HFFc6 (cell line): ENCODE results near the gene CELF4. TPM values are rescaled to one million over a fixed set of nuclear protein-coding genes. Genes with fewer than 3 reads are reported as not detected.

ENCODE experiments used
- DNase-seq: peaks from one replicate; pipeline ENCODE4 v3.0.0-alpha.2; 2018
- H3K27ac Mint-ChIP-seq: 2 replicates; pipeline ENCODE4 v1.8.0; 2020; ENCODE audit warnings: mild to moderate bottlenecking, mixed read lengths
- H3K27me3 Mint-ChIP-seq: 2 replicates; pipeline ENCODE4 v1.8.0; 2021; ENCODE audit warnings: mild to moderate bottlenecking, moderate library complexity, mixed read lengths; ENCODE audit not compliant: insufficient read depth
- H3K36me3 Mint-ChIP-seq: 2 replicates; pipeline ENCODE4 v1.8.0; 2021; ENCODE audit warnings: low read depth, mixed read lengths
- H3K4me1 Mint-ChIP-seq: 2 replicates; pipeline ENCODE4 v1.8.0; 2020; ENCODE audit warnings: low read depth, mixed read lengths
- H3K4me3 Mint-ChIP-seq: 2 replicates; pipeline ENCODE4 v1.8.0; 2020; ENCODE audit warnings: mild to moderate bottlenecking, moderate library complexity, mixed read lengths
- H3K9me3 Mint-ChIP-seq: 2 replicates; pipeline ENCODE4 v1.8.0; 2020; ENCODE audit warnings: mild to moderate bottlenecking, mixed read lengths
- CTCF ChIP-seq: fragments of 200-600 bp; sonication (generic); IDR thresholded peaks from 2 replicates; pipeline ENCODE4 v1.5.0; 2021; ENCODE audit warnings: antibody characterized with exemption, mild to moderate bottlenecking
- total RNA-seq, 6 experiments: library from RNA; stranded (reverse); fragmentation: NEBNext Ultra II Directional; extraction: Animal tissue kit (Norgen Biotek cat#: 25700); gene quantifications; 2 replicates in 1 of 6; 3 replicates in 5 of 6; pipeline ENCODE4 v1.2.3, GENCODE V29; 2021

Gene CELF4
- total RNA-seq, 6 experiments from 2014 or later, result not detected

GRCh38 chr18:37496568-37496967 lies 69.0 kb downstream of the CELF4 start:
- Mint-ChIP-seq H3K27ac (no peak overlapping the region), H3K9me3 (no peaks in the 10 kb centered on the region), H3K4me3 (no peak overlapping the region), H3K36me3 (no peaks in the 10 kb centered on the region), H3K4me1 (no peaks in the 10 kb centered on the region), H3K27me3 (peaks cover 31% of the 10 kb centered on the region)
- no peak for TF ChIP-seq CTCF
- DNase-seq, result no peak

GRCh38 chr18:37495354-37495753 lies 70.2 kb downstream of the CELF4 start:
- Mint-ChIP-seq H3K4me3 (no peak overlapping the region), H3K4me1 (no peaks in the 10 kb centered on the region), H3K36me3 (no peaks in the 10 kb centered on the region), H3K27ac (no peak overlapping the region), H3K27me3 (peaks cover 34% of the 10 kb centered on the region), H3K9me3 (no peaks in the 10 kb centered on the region)
- no peak for TF ChIP-seq CTCF
- DNase-seq, result no peak

- peaks cover 39% of the 10 kb centered on the region for H3K27me3 Mint-ChIP-seq
- no peaks in the 10 kb centered on the region for H3K36me3 Mint-ChIP-seq
- DNase-seq, result no peak
- H3K4me1 Mint-ChIP-seq, result no peaks in the 10 kb centered on the region
- no peak for TF ChIP-seq CTCF
- H3K4me3 Mint-ChIP-seq, result no peak overlapping the region
- no peaks in the 10 kb centered on the region for H3K9me3 Mint-ChIP-seq
- H3K27ac Mint-ChIP-seq, result no peak overlapping the region
Observed at GRCh38 chr18:37494406-37494805, 71.2 kb downstream of the CELF4 start.

GRCh38 chr18:37493352-37493935 lies 72.2 kb downstream of the CELF4 start:
- no peaks in the 10 kb centered on the region for H3K4me1 Mint-ChIP-seq
- H3K27me3 Mint-ChIP-seq, result peaks cover 41% of the 10 kb centered on the region
- no peak overlapping the region for H3K27ac Mint-ChIP-seq
- H3K9me3 Mint-ChIP-seq, result no peaks in the 10 kb centered on the region
- no peak overlapping the region for H3K4me3 Mint-ChIP-seq
- TF ChIP-seq CTCF, result no peak
- H3K36me3 Mint-ChIP-seq, result no peaks in the 10 kb centered on the region
- no peak for DNase-seq

GRCh38 chr18:37492952-37493351 lies 72.6 kb downstream of the CELF4 start:
- Mint-ChIP-seq H3K27ac (no peak overlapping the region), H3K36me3 (no peaks in the 10 kb centered on the region), H3K9me3 (no peaks in the 10 kb centered on the region), H3K4me1 (no peaks in the 10 kb centered on the region), H3K4me3 (no peak overlapping the region), H3K27me3 (peaks cover 44% of the 10 kb centered on the region)
- DNase-seq, result no peak
- TF ChIP-seq CTCF, result no peak

- peaks cover 54% of the 10 kb centered on the region for H3K27me3 Mint-ChIP-seq
- TF ChIP-seq CTCF, result no peak
Observed at GRCh38 chr18:37491526-37491925, 74.1 kb downstream of the CELF4 start.

More at GRCh38 chr18:37491526-37491925, 74.1 kb downstream of the CELF4 start:
- Mint-ChIP-seq H3K4me1 (no peaks in the 10 kb centered on the region), H3K27ac (no peak overlapping the region), H3K4me3 (no peak overlapping the region), H3K36me3 (no peaks in the 10 kb centered on the region), H3K9me3 (no peaks in the 10 kb centered on the region)
- DNase-seq, result no peak
